Pulmonary artery endothelial cell (primary cell): ENCODE results near the gene MASP2. TPM values are rescaled to one million over a fixed set of nuclear protein-coding genes. Genes with fewer than 3 reads are reported as not detected.
"Not testable (repeated sequence)": the region's sequence is repeated elsewhere in the genome, so short reads cannot be mapped to it uniquely, and the experiment has no call there.

ENCODE experiments used
- DNase-seq: peaks from one replicate; pipeline ENCODE4 v3.0.0-alpha.2; 2011; ENCODE audit warnings: low read depth, low spot score
- total RNA-seq: library from RNA; depleted of rRNA; stranded (reverse); fragments of >200 nt; gene quantifications from 2 replicates; pipeline ENCODE4 v1.2.3, GENCODE V29; 2014

Gene MASP2
- total RNA-seq, 1 donor from 2014 or later = not detected

- DNase-seq = no peak
Observed at GRCh38 chr1:11058595-11059154, 11.6 kb upstream of the MASP2 start.

DNA sequence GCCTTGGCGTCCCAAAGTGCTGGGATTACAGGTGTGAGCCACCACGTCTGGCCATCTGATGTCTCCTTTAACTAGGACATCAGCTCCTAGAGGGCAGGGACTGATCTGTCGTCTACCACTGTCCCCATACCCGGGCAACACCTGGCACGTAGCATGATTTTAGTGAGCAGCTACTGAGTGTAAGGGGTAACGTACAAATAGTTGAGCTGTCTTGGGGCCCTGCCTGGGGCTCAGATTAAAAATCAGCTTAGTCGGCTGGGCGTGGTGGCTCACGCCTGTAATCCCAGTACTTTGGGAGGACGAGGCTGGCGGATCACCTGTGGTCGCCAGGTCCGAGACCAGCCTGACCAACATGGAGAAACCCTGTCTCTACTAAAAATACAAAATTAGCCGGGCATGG, 11.0 kb upstream of the MASP2 start:
- DNase-seq = no peak

GRCh38 chr1:11057477-11057876, 10.4 kb upstream of the MASP2 start:
- DNase-seq = no peak

DNA sequence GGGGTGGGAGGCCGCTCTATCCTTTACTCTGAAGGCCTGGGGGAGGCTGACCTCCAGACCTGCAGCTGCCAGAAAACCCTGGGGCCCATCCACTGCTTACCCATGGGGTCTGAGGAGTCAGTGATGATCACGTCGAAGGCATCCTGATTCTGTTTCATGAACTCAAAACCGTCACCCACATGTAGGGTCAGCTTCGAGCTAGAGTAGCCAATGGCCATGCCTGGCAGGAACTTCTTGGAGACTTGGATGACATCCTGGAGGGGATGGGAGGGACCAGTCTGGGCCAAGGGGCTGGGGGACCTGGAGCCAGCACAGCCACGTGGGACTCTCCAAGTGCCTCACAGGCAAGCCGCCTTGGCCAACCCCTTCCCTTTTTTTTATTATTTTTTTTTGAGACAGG, 9.5 kb upstream of the MASP2 start:
- DNase-seq = no peak

DNA sequence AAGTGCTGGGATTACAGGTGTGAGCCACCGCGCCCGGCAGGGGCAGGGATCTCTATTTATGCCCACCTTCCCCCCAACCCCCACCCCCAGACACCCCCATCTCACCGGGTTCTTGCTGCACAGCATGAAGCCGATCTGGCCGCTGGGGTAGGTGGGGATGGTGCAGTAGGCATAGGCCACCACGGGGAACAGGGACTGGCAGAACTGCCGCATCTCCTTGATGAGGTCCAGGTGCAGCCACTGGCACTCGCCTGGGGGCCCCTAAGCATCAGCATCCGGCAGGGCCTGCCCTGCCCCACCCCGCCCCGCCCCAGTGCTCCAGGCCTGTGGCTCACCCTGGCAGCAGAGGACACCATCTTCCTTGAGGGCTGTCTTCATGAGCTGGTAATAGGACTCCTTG, 8.6 kb upstream of the MASP2 start:
- no peak for DNase-seq

GRCh38 chr1:11054666-11055065, 7.6 kb upstream of the MASP2 start:
- no peak for DNase-seq

GRCh38 chr1:11054181-11054580, 7.1 kb upstream of the MASP2 start:
- no peak for DNase-seq

DNA sequence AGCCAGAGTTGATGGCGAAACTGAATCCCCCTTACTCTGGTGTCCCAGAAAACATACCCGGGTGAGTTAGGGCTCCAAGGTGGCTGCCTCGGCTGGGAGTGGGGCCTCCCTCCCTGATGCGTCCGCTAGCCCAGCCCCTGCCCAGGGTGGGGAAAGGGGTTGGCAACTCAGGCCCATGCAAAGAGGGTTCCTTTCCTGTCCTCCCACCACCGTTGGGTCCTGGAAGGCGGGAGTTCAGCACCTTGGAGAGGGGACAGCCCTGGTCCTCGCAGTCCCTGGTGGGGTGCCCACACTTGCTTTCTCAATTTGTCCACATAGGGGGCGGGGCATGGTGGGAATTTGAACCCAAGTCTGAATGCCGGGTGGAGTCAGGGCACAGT, 6.7 kb upstream of the MASP2 start:
- no peak for DNase-seq

DNA sequence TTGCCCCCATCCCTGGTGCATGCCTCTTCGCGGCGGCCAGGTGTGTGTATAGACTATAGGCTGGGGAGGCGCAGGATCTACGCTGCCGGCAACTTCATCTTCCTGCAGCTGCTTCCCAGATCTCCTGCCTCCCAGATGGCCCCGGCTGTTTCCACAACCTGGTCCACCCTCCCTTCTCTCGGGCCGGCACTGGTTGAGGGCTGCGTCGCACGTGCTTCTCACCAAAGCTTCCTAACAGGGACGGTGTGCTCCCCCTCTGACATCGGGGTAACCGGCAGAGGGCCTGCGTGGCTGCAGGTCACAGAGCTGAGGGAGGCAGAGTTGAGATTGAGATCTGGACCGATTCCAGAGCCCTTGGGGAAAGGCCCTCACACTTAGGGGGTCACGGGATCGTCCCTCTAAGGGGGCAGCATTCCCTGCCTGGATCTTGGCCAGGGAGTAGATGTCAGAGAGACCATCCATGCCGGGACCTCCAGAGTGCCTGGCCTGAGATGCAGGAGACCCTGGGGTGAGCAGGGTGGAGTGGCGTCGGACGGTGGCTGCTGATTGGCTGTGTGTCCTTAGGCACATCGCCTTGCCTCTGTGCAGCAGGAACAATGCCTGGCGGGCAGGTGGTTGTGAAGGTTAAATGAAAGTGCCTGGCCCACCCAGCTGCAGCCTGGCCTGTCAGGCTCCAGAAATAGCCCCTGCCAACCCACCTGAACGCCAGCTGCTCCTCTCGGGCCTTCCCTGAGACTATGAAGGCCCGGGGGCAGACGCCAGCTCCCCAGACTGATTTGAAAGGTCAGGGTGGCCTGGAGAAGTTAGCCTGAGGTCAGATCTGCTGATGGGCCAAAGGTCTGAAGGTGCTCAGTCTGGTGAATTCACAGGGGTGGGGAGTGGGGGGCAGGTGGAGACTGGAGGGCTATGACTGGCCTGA, 6.1 kb upstream of the MASP2 start:
- DNase-seq = no peak

GRCh38 chr1:11051781-11052511, 4.9 kb upstream of the MASP2 start:
- no peak for DNase-seq

DNA sequence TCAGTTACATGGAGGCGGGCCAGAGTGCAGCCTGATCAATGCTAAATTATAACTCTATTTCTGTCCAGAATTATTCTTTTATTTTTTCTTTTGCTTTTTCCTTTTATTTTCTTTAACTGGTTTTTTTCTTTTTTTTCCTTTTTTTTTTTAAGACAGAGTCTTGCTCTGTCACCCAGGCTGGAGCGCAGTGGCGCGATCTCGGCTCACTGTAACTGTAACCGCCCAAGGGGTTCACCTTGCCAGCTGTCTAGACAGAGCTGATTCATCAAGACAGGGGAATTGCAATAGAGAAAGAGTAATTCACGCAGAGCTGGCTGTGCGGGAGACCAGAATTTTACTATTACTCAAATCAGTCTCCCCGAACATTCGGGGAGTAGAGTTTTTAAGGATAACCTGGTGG, 4.1 kb upstream of the MASP2 start:
- DNase-seq = not testable (repeated sequence)

GRCh38 chr1:11046270-11046566, 821 bp downstream of the MASP2 start:
- DNase-seq = no peak

GRCh38 chr1:11045428-11046269, 1.4 kb downstream of the MASP2 start:
- no peak for DNase-seq

GRCh38 chr1:11044849-11045427, 2.1 kb downstream of the MASP2 start:
- no peak for DNase-seq

DNA sequence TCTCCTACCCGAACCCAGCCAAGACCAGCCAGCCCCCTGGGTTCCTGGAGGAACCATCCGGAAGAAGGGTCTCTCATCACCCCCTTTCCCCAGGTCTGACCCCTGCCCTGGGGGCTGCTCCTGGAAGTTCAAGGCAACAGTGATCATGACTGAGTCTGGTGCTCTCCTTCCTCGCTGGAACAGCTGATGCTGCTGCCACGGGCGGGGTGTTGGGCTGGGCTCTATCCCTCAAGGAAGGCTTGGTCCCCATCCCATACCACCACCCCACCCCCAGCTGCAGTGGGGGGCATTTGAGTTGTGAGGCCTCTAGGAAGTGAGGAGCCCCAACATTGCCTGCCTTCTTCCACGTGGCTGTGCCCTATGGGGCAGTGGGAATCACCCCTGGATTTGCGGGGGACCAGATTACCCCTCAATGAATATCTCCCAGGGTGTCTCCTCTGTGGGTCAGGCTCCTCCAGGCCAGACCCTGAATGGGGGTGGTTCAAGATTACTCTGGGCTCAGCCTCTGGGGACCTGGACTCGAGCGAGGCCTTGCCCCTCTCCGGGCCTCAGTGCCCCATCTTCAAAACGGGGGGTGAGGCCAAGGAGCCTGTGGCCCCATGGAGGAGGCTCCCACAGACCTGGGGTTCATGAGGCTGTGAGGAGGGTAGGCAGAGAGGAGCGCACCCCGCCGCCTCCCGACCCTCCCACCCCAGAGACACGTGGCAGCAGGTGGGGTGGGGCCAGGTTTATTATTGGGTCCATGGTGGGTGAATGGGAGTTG, 2.8 kb downstream of the MASP2 start:
- DNase-seq = no peak

DNA sequence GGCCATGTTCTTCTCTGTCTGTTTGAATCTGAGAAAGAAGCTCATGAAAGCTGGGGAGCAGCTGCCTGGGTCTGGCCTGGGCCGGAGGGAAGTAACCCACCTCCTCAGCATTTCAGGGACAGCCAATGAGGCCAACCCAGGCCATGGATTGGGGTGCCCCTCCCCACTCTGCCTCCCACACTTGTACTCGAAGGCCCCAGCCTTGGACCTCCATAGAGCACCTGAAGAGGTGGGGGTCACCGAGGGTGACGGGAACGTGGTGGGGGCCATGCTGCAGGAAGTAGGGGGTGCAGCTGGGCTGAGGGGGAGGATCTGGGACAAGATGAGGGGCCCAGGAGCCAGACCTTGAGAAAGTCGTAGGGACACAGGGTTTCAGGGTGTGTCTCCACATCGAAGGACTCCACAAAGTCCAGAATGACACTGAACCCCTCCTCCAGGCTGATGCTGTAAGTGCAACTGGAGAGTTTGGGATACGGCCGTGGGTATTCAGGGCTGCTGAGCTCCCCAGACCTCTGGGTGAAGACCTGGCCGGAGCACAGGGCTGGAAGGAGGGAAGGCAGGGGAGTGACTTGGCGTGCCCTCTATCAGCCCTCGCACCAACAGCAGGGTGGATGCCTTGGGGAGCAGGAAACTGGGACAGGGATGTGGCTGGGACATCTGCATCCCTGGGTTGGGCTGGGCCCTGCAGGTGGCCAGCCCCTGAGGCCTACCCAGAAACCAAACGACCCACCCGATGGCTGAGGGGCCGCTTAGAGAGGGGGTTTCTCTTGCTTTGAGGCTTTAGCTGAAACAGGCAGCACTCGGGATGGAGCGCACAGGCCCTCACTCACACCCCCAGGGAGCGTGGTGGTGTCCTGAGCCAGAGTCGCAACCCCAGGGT, 3.8 kb downstream of the MASP2 start:
- DNase-seq = no peak

- no peak for DNase-seq
Observed at GRCh38 chr1:11042065-11042464, 5.0 kb downstream of the MASP2 start.

DNA sequence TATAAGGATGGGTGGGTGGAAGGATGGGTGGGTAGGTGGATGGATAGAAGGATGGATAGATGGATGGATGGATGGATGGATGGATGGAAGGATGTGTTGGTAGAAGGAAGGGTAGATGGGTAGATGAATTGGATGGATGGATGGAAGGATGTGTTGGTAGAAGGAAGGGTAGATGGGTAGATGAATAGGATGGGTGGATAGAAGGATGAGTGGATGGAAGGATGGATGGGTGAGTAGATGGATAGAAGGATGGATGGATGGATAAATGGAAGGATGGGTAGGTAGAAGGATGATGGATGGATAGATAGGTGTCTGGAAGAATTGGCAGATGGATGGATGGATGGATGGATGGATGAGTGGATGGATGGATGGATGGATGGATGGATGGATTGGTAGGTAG, 6.0 kb downstream of the MASP2 start:
- no peak for DNase-seq

GRCh38 chr1:11040105-11040429, 7.0 kb downstream of the MASP2 start:
- not testable (repeated sequence) for DNase-seq
